Neuron (in vitro differentiated cells): ENCODE results near the gene MIEN1.

Source experiments
- H2AFZ ChIP-seq: one replicate; pipeline ENCODE4 v1.6.1; 2013; ENCODE audit warnings: low read depth, mild to moderate bottlenecking, inconsistent platforms, low read length, moderate library complexity
- H3K27me3 ChIP-seq: one replicate; pipeline ENCODE4 v1.6.1; 2013; ENCODE audit warnings: low read length; ENCODE audit not compliant: insufficient read depth
- H3K36me3 ChIP-seq: one replicate; pipeline ENCODE4 v1.6.1; 2013; ENCODE audit warnings: low read length; ENCODE audit not compliant: insufficient read depth
- H3K4me1 ChIP-seq: one replicate; pipeline ENCODE4 v1.6.1; 2013; ENCODE audit warnings: low read length; ENCODE audit not compliant: insufficient read depth
- H3K4me3 ChIP-seq: 2 replicates; pipeline ENCODE4 v1.5.1; 2013; ENCODE audit warnings: mild to moderate bottlenecking, low read length, moderate library complexity
- H3K9me3 ChIP-seq: one replicate; pipeline ENCODE4 v1.6.1; 2013; ENCODE audit warnings: low read length

MIEN1 gene

DNA sequence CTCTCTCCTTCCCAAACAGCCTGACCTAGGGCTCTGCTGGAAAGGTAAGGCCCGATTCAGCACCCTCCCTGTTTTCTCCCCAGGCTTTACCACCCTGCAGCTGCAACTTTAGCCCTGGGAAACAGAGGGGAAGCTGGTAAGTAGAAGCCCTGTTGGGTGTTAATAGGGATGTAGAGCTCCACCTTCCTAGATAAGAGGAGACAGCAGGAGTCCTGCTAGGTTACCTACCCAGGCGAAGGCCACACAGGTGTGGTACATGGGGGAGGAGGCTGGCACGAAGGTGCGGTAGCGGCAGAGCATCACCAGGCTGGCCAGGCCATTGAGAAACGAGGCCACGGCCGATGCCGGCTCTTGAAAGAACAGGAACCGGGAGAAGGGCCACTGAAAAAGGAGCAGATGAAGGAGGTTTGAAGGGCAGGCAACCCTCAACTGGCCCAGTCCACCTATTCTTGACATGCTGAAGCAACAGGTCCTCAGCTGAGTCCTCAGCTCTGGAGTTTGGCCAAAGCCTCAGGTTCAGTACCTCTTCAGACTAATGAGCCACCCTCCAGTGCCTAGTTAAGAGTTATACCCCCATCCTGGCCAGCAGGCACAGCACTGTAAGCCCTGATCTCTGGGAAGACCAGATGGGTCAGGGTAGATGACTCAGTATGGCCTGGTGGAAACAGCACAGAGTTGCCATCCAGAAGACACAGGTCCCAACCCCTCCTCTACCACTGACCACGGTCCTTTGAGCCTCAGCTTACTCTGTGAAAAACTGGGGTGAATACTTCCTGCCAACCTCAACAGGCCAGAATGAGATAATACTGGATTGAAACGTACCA, 45.8 kb downstream of the MIEN1 start:
- Histone ChIP-seq H3K9me3 (no peaks in the 10 kb centered on the region), H3K36me3 (peaks cover 7% of the 10 kb centered on the region), H3K4me1 (peaks cover 15% of the 10 kb centered on the region), H3K4me3 (no peak overlapping the region), H3K27me3 (no peaks in the 10 kb centered on the region), H2AFZ (no peak overlapping the region)

- no peak overlapping the region for H2AFZ ChIP-seq
- H3K4me1 ChIP-seq, result peaks cover 6% of the 10 kb centered on the region
- H3K9me3 ChIP-seq, result no peaks in the 10 kb centered on the region
- H3K4me3 ChIP-seq, result no peak overlapping the region
- H3K36me3 ChIP-seq, result peaks cover 7% of the 10 kb centered on the region
- H3K27me3 ChIP-seq, result no peaks in the 10 kb centered on the region
These were observed 46.9 kb downstream of the MIEN1 start for GRCh38 chr17:39683295-39683939.

GRCh38 chr17:39679521-39680192, 50.7 kb downstream of the MIEN1 start:
- Histone ChIP-seq H3K36me3 (peaks cover 6% of the 10 kb centered on the region), H3K4me3 (no peak overlapping the region), H3K4me1 (no peaks in the 10 kb centered on the region), H3K9me3 (no peaks in the 10 kb centered on the region), H3K27me3 (no peaks in the 10 kb centered on the region), H2AFZ (no peak overlapping the region)
